Amniotic epithelial cell (primary cell): ENCODE data around the gene PPP2R3A.
A peak's percentile ranks its signal among the peaks of the same experiment; 100 is the strongest.

ENCODE experiments used
- DNase-seq: peaks from one replicate; pipeline ENCODE4 v3.0.0-alpha.2; 2010; ENCODE audit warnings: low read depth

The PPP2R3A gene

GRCh38 chr3:135967867-135968266 is 2.3 kb downstream of the PPP2R3A start:
- no peak for DNase-seq

GRCh38 chr3:135970506-135971116 is 5.1 kb downstream of the PPP2R3A start:
- peak; percentile 8 for DNase-seq

- DNase-seq, result peak; percentile 50
Measured at GRCh38 chr3:135973841-135974240, 8.3 kb downstream of the PPP2R3A start.

GRCh38 chr3:135975053-135975452 is 9.5 kb downstream of the PPP2R3A start:
- no peak for DNase-seq

DNA sequence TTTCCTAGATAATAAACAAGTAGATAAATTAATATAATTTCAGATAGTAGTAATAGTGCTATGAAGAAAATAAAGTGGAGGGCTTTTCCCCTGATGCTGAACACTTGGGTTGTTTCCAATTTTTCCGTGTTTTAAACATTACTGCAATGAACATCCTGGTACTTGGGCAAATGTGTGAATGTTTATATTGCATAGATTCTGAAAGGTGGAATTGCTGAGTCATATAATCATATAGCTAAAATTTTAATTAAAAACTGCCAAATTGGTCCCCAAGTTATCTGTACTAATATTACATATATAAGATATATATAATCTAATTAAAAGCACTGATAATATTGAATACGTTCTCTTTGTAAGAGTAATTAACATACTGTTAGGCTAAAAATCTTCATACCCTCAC is 10.0 kb downstream of the PPP2R3A start:
- DNase-seq, result no peak

- no peak for DNase-seq
Measured at GRCh38 chr3:135980343-135980742, 14.8 kb downstream of the PPP2R3A start.

DNA sequence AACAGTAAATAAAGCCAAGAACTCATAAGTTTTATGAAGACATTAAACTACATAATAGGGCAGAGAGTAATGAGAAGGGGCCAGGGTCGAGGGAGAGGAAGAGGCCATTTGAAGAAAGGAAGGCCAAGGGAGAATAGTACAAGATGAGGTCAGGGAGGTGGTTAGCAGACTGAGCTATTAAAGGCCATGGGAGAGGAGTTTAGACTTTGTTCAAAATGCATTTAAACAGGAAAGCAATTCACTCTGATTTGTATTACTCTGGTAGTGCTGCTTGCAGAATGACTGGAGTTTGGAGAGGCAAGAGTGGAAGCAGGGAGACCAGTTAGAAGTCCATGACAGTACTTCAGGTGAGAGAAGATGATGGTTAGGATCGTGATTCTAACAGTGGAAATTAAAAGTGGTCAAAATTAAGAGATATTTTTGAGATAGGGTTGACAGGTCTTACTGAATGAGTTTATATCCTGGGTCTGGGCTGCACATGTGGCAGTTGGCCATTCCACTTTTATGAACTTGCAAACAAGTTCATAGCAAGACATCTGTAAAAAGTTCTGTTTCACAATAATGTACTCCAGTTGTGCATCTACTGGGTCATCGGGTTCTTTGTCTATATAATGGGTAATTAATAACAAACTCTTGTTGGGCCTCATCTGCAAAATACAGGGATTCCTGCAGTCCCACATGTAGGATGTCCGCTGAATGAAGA is 16.3 kb downstream of the PPP2R3A start:
- DNase-seq, result no peak

DNA sequence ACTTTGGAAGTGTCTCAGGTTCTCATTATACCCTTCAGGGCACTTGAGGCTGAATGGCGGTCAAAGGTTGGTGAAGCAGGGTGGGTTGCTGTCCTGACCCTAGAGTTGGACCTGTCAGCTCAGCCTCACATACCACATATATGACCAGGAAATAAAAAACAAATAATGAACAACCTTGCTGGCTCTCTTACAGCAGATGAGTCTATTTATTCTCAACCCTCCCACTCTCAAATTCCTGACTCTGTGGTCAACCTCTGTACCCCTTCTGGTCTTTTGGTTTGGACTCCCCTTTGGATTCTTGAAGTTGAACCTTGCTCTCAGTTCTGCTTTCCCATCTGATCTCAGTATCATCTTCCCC is 16.9 kb downstream of the PPP2R3A start:
- DNase-seq, result no peak

- peak; percentile 34 for DNase-seq
Measured at GRCh38 chr3:135982922-135983581, 17.5 kb downstream of the PPP2R3A start.

GRCh38 chr3:135987661-135988060 is 22.1 kb downstream of the PPP2R3A start:
- no peak for DNase-seq

GRCh38 chr3:135989242-135989641 is 23.7 kb downstream of the PPP2R3A start:
- no peak for DNase-seq

DNA sequence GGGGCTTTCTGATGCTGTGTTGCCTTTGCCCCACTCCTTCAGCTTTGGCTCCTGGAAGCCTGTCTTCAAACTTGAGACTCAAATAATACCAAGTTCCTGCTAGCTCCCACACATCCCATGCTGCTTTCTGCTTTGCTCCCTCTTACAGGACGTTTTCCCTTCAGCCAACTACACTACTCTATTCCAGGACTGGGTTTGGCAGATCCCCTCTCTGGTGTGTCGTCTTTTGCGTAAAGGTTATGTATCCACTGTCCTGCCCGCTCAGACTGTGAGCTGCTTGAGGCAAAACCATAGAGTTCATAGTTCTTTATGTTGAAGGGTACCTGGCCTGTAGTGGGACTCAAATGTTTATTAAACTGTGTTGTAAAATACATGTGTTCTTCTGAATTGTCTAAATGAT is 25.4 kb downstream of the PPP2R3A start:
- DNase-seq, result no peak

DNA sequence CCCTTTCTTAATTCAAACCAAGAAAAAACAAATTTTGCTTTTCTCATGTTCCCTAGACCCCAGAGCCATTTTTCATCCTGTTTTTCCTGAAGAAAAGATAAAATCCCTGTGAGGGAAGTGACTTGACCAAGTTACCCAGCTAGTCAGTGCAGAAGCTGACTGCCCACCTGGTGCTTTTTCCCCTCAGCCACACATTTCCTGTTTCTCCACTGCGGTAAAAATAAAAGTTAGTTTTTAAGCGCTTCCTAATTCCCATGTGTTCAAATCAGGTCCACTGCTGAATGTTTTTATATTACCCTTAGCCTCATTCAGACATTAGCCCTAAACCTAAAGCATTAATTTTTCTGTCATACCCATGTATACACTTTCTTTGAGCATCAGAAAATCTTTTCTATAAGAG is 26.1 kb downstream of the PPP2R3A start:
- DNase-seq, result no peak

GRCh38 chr3:135992072-135992471 is 26.5 kb downstream of the PPP2R3A start:
- peak; percentile 74 for DNase-seq

- DNase-seq, result no peak
Measured at GRCh38 chr3:135994708-135995337, 29.3 kb downstream of the PPP2R3A start.

GRCh38 chr3:135995766-135996165 is 30.2 kb downstream of the PPP2R3A start:
- DNase-seq, result no peak

DNA sequence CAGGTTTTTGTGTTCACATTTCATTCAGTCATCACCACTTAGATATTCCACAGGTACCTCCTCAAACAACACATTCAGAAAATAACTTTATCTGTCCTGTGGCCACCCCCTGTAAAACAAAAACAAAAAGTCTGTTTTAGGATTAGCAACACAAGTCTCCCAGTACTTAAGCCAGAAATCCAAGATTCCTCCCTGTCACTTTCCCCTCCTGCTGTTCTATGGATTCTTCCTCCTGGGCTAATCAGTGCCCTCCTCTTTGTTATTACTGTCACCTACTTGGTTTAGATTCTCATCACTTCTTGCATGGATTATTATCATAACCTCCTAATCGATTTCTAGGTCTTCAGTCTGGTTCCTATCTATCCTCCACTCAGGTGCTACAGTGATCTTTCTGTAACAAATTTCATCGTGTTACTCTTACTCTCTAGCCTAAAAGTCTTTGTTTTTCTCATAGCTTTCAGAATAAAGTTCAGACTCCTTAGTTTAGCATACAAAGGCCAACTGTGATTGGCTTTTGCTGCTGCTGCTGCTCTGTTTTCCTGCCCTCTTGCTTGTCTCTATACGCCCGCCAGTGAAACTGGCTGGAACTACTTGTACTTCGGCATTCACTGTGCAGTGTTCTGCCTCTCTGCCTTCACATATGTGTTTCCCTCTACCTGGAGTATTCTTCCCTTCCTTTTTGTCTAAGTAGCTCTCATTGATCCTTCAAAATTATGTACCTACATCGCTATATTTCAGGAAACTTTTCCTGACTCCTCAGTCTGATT is 32.2 kb downstream of the PPP2R3A start:
- DNase-seq, result no peak

DNA sequence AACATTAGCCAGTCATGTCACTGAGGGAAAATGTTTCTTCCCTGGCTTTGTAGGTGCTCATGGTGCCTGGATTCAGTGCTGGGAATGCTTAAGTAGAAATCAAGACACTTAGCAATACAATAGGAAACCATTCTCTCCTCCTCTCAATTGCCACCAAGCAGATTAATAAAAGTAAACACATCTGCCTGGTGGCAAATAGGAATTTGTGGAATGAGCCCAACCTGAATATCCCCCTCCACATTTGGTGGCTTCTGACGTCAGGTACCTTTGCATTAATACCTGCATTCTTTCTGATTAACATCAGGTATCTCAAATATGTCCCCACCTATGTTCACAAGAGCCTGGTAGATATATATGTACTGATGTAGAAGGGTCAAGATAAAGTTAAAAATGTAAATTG is 42.7 kb downstream of the PPP2R3A start:
- DNase-seq, result no peak

- peak; percentile 77 for DNase-seq
Measured at GRCh38 chr3:136008732-136009470, 43.4 kb downstream of the PPP2R3A start.

GRCh38 chr3:136018876-136019275 is 53.3 kb downstream of the PPP2R3A start:
- DNase-seq, result no peak

DNA sequence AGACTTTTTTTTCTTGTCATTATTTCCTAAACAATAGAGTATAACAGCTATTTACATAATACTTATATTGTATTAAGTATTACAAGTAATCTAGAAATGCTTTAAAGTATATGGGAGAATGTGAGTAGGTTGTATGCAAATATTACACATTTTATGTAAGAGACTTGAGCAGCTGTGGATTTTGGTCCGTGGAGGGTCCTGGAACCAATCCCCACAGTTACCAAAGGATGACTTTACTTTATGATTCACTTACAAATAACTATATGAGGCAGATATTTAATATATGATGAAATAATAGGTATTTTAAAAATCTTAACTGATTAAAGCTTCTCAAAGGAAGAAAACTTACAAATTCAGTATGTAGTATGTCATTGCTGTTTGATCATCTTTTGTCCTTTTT is 56.3 kb downstream of the PPP2R3A start:
- no peak for DNase-seq
